Muscle layer of colon (tissue), 2 donors: ENCODE measurements around the gene FBXW11.

Experiments
- H3K27ac ChIP-seq: one replicate; pipeline ENCODE4 v1.7.0; 2013; ENCODE audit warnings: low read depth, mild to moderate bottlenecking, low read length, moderate library complexity
- H3K27me3 ChIP-seq, 2 donors: one replicate each; pipeline ENCODE4 v1.7.0; 2013; ENCODE audit warnings: low read length in 2 of 2, mild to moderate bottlenecking in 2 of 2; ENCODE audit not compliant: insufficient read depth in 2 of 2, control insufficient read depth in 1 of 2
- H3K36me3 ChIP-seq: one replicate; pipeline ENCODE4 v1.7.0; 2013; ENCODE audit warnings: mild to moderate bottlenecking, low read length; ENCODE audit not compliant: insufficient read depth
- H3K4me1 ChIP-seq: one replicate; pipeline ENCODE4 v1.7.0; 2013; ENCODE audit warnings: mild to moderate bottlenecking, low read length; ENCODE audit not compliant: insufficient read depth
- H3K4me3 ChIP-seq, 2 donors: one replicate each; pipeline ENCODE4 v1.7.0; 2013; ENCODE audit warnings: low read length in 2 of 2, low read depth in 1 of 2, mild to moderate bottlenecking in 1 of 2, moderate library complexity in 1 of 2
- H3K9ac ChIP-seq: one replicate; pipeline ENCODE4 v1.7.0; 2013; ENCODE audit warnings: low read length
- H3K9me3 ChIP-seq: one replicate; pipeline ENCODE4 v1.7.0; 2013; ENCODE audit warnings: mild to moderate bottlenecking, low read length
- donor health status: abdominal sarcoma.
- donor health status: Adenocarcinoma of cecum.

FBXW11 gene

GRCh38 chr5:172010278-172010677 lies 3.8 kb upstream of the FBXW11 start:
- H3K4me1 ChIP-seq = peaks cover 6% of the 10 kb centered on the region
- no peaks in the 10 kb centered on the region for H3K27me3 ChIP-seq
- H3K36me3 ChIP-seq = no peaks in the 10 kb centered on the region
- H3K4me3 ChIP-seq = no peak overlapping the region
- H3K27ac ChIP-seq = no peak overlapping the region
- H3K9ac ChIP-seq = no peak overlapping the region
- H3K9me3 ChIP-seq = no peaks in the 10 kb centered on the region

DNA sequence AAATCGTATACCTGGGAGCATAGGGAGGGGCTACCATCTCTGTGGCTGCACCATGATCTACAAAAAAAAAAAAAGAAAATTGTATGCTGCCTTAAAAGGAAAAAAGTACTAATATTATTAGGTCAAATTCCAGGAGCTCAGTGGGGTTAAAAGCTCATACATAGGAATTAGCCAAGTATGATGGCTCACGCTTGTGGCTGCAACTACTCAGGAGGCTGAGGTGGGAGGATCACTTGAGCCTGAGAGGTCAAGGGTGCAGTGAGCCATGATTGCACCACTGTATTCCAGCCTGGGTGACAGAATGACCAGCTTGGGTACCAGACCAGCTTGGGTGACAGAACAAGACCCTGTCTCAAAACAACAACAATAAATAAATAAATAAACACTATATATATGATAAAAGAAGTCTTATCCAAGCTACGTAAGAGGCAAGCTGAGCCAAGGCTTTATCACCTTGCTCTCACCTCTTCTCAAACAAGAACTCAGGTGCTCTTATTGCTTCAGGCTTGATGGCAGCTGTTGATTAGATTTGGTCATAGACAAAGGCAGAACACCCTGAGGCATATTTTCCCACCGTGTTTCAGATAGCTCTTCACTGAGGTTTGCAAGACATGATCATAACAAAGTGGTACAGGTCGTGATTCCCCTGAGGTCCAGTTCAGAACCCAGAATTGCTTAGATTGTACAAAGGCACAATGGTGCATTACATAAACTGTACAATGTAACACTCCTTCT lies 3.3 kb upstream of the FBXW11 start:
- H3K9ac ChIP-seq = no peak overlapping the region
- no peaks in the 10 kb centered on the region for H3K36me3 ChIP-seq
- H3K4me1 ChIP-seq = peaks cover 12% of the 10 kb centered on the region
- no peaks in the 10 kb centered on the region for H3K9me3 ChIP-seq
- no peak overlapping the region for H3K4me3 ChIP-seq
- no peaks in the 10 kb centered on the region for H3K27me3 ChIP-seq
- no peak overlapping the region for H3K27ac ChIP-seq

DNA sequence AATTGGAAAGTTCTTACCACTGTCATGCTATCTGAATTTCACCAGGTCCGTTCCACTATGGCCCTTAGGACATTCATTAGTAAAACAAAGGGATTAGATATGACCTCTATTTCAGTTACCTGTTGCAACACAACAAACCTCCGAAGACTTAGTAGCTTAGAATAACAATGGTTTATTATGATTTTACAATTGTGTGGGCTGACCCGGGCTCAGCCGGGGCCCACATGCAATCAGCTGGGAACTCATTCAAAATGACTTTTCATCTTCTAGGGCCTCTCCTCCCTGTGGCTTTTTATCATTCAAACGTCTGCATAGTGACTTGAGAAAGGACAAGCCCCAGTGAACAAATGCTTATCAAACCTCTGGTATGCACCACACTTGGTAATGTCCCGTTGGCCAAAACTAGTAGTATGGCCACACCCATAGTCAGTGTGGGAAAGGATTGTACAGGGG lies 2.3 kb upstream of the FBXW11 start:
- Histone ChIP-seq H3K27me3 (no peaks in the 10 kb centered on the region), H3K9ac (no peak overlapping the region), H3K4me1 (peaks cover 21% of the 10 kb centered on the region), H3K9me3 (no peaks in the 10 kb centered on the region), H3K36me3 (no peaks in the 10 kb centered on the region), H3K4me3 (no peak overlapping the region), H3K27ac (no peak overlapping the region)

GRCh38 chr5:172008111-172008455 lies 1.6 kb upstream of the FBXW11 start:
- no peak overlapping the region for H3K4me3 ChIP-seq
- no peaks in the 10 kb centered on the region for H3K36me3 ChIP-seq
- H3K27ac ChIP-seq = no peak overlapping the region
- no peaks in the 10 kb centered on the region for H3K9me3 ChIP-seq
- no peak overlapping the region for H3K9ac ChIP-seq
- no peaks in the 10 kb centered on the region for H3K27me3 ChIP-seq
- H3K4me1 ChIP-seq = peaks cover 27% of the 10 kb centered on the region

- H3K27me3 ChIP-seq = no peaks in the 10 kb centered on the region
- H3K36me3 ChIP-seq = no peaks in the 10 kb centered on the region
- H3K4me3 ChIP-seq = peak overlapping the region; percentile 89 to 99
- peaks cover 27% of the 10 kb centered on the region for H3K4me1 ChIP-seq
- H3K9ac ChIP-seq = peak overlapping the region; percentile 94
- no peaks in the 10 kb centered on the region for H3K9me3 ChIP-seq
- peak overlapping the region; percentile 94 for H3K27ac ChIP-seq
Measured at GRCh38 chr5:172007175-172008110, 1.0 kb upstream of the FBXW11 start.

DNA sequence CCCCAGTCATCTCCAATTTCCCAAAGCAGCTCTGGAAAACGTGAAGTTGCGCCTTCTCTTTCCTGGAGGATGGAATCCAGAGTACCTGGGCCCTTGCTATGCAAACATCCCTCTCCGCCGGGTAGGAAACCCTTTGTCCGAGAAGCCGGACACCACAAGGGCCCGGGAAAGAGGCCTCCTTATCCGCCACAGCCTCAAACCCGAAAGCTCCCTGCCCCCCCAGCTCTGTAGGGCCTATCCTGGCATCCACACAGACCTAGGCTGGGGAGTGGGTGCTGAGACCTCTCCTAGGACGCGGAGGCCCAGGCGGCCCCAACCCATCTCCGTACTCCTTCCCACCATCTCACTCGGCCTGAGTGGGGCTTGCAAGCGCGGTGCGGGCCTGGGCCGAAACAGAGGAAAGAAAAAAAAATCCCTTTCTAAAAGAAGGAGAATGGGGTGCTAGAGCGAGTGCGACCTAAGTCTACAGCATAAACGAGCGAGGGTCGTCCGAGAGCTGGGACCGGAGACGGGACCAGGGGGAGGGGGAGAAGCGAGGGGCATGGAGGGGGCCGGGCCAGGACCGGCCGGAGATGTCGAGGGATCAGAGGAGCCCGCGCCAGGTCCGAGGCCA lies 624 bp downstream of the FBXW11 start:
- Histone ChIP-seq H3K9me3 (no peaks in the 10 kb centered on the region), H3K27me3 (no peaks in the 10 kb centered on the region), H3K4me1 (peaks cover 33% of the 10 kb centered on the region), H3K4me3 (peak overlapping the region; percentile 89 to 99), H3K36me3 (no peaks in the 10 kb centered on the region), H3K9ac (peak overlapping the region; percentile 94), H3K27ac (peak overlapping the region; percentile 94)

DNA sequence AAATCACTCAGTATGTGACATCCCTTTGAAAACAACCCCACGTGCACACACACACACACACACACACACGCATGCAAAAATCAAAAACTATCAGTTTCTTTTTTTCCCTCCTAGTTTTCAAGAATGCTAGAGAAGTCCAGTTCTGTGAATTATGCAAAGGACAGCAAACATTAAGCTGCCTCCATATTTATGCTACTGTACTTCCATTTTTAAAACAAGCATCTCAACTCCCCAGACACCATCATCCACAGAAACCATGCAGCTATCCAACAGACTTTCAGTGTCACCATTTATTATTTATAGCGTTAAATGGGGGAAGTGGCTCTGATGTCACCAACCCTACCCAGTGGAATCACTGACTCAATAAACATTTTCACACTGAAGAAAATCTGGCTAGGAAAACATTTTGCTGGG lies 1.6 kb downstream of the FBXW11 start:
- Histone ChIP-seq H3K9me3 (no peaks in the 10 kb centered on the region), H3K36me3 (no peaks in the 10 kb centered on the region), H3K27me3 (no peaks in the 10 kb centered on the region), H3K4me3 (peak overlapping the region; percentile 89 to 99), H3K4me1 (peaks cover 43% of the 10 kb centered on the region), H3K27ac (peak overlapping the region; percentile 94), H3K9ac (peak overlapping the region; percentile 94)

- no peak overlapping the region for H3K9ac ChIP-seq
- no peak overlapping the region for H3K27ac ChIP-seq
- no peaks in the 10 kb centered on the region for H3K36me3 ChIP-seq
- no peak overlapping the region for H3K4me3 ChIP-seq
- no peaks in the 10 kb centered on the region for H3K9me3 ChIP-seq
- peaks cover 44% of the 10 kb centered on the region for H3K4me1 ChIP-seq
- H3K27me3 ChIP-seq = no peaks in the 10 kb centered on the region
Measured at GRCh38 chr5:172003746-172004145, 2.7 kb downstream of the FBXW11 start.

DNA sequence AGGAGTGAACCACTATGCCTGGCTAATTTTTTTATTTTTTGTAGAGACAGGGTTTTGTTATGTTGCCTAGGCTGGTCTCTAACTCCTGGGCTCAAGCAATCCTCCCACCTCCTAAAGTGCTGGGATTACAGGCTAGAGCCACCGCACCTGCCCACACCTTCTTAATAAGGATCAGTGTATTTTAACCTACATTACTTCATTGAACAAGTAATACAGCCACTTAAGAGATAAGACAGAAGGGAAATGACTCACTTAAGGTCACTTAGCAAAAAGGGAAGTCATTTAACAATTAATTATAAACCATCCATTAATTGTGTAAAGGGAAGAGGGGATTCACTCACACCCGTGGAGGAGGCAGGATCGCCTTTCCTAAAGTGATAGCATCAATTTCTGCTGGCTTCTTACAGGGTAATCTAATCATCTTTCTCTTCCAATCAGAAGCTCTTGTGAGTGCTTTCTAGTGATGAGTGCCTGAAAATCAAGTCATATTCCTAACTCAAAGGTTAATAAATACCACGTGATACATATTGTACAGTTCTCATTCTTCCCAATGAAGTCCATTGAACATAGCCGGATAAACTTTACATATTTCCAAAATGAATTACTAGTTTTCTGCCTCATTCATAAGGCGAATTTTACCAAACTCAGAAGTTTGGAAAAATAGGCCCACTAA lies 3.5 kb downstream of the FBXW11 start:
- Histone ChIP-seq H3K4me1 (peaks cover 44% of the 10 kb centered on the region), H3K27me3 (no peaks in the 10 kb centered on the region), H3K4me3 (no peak overlapping the region), H3K36me3 (no peaks in the 10 kb centered on the region), H3K9me3 (no peaks in the 10 kb centered on the region), H3K27ac (no peak overlapping the region), H3K9ac (no peak overlapping the region)

- no peak overlapping the region for H3K4me3 ChIP-seq
- no peaks in the 10 kb centered on the region for H3K9me3 ChIP-seq
- H3K4me1 ChIP-seq = peaks cover 41% of the 10 kb centered on the region
- H3K36me3 ChIP-seq = no peaks in the 10 kb centered on the region
- no peak overlapping the region for H3K27ac ChIP-seq
- no peak overlapping the region for H3K9ac ChIP-seq
- H3K27me3 ChIP-seq = no peaks in the 10 kb centered on the region
Measured at GRCh38 chr5:172002310-172002709, 4.1 kb downstream of the FBXW11 start.

DNA sequence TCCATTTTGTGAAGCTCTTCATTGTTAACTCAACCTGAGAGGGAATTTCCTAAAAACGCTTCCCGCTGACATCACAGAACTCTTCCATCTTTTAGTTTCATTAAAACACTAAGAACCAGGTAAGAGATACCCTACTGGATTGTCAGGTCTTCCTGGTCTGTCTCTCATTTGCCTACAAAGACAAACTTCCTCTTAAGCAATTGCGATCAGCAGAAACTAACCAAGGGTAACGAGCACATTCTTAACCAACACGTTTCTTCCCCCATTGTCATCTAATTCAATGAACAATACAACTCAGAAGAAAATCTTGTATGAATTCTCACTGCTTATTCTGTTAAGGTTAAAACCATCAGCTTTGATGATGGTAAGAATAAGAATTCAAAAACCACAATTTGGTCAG lies 6.6 kb downstream of the FBXW11 start:
- Histone ChIP-seq H3K27me3 (no peaks in the 10 kb centered on the region), H3K4me1 (peaks cover 45% of the 10 kb centered on the region), H3K4me3 (no peak overlapping the region), H3K9ac (no peak overlapping the region), H3K9me3 (no peaks in the 10 kb centered on the region), H3K27ac (no peak overlapping the region), H3K36me3 (no peaks in the 10 kb centered on the region)
